HG03159 (cell line): ENCODE data around the gene OBP2B.

Source experiments
- ATAC-seq: cut with Tn5 transposase; IDR thresholded peaks from one replicate; pipeline ENCODE4 v1.9.1; 2021; ENCODE audit warnings: mild to moderate bottlenecking, moderate library complexity; ENCODE audit not compliant: unreplicated experiment

Gene OBP2B

DNA sequence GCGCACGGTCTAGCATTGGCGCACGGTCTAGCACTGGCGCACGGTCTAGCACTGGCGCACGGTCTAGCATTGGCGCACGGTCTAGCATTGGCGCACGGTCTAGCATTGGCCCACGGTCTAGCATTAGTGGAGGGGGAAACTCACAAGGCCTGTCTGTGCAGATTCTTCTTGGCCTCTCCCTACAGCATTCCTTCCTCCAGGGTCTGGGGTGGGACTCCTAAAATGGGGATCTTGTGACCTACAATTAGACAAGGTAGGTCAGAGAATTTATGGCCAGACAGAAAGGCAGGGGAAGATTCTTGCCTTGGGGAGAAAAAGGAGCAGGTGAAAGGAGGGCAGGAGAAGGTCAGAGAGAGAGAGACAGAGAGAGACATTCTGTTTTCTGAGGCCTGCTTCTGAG, 39.9 kb downstream of the OBP2B start:
- no peak for ATAC-seq

DNA sequence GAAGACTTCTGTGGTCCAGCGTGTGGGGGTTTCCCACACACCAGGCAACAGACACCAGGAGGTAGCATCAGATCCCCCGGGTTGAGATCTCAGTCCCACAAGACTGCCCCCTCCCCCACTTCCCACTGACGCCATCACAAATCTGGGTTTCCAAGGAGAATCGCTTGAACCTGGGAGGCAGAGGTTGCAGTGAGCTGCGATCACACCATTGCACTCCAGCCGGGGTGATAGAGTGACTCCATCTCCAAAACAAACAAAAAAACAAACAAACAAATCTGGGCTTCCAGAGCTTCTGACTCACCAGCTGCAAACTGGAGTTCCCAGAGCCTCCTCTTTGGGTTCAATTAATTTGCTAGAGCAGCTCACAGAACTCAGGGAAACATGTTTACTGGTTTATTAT, 40.6 kb downstream of the OBP2B start:
- no peak for ATAC-seq

DNA sequence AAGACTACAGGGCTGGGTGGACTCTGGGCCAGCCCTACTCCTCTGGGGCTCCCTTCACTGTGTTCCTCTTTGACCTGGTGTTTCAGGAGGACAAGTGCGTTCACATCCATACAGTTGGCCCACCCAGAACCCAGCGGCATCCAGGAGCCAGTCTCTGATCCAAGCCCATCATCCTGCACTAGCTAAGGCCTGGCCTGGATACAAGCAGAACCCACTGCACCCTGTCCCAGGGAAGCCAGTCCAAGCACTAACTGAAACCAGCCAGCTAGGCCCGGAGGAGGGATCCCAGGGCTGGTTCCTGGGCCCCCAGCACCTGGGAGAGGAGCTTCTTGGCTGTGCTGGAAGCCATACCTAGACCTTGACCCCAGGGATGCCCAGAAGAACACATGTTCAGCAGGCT, 41.3 kb downstream of the OBP2B start:
- no peak for ATAC-seq

DNA sequence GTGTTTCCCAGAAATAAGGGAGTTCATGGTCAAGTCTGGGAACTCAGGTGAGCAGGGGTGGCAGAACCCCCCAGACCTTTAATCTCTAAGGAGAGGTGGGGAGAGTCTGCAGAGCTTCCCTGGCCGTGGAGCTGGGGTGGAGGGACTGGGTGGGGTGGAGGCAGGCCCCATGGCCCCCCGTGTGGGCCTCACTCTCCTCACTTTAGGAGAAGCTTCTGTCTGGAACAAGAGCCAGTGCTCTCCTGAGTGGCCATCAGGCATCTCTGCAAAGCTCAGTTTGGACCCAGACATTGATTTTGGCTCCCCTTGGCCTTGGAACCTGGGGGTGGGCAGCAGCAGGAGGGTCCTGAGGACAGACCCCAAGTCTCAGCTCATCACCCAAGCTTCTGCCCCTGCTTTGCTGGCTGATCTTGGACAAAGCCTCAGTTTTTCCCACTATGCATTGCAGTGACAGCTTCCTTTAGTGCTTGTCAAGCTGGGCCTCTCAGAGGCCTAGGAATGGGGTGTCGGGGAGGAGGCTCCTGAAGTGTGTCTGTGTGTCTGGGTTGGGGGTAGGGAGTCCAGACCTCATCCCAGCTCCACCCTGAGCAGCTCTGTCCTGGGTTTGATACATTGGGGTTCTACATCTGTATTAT, 41.8 kb downstream of the OBP2B start:
- no peak for ATAC-seq

DNA sequence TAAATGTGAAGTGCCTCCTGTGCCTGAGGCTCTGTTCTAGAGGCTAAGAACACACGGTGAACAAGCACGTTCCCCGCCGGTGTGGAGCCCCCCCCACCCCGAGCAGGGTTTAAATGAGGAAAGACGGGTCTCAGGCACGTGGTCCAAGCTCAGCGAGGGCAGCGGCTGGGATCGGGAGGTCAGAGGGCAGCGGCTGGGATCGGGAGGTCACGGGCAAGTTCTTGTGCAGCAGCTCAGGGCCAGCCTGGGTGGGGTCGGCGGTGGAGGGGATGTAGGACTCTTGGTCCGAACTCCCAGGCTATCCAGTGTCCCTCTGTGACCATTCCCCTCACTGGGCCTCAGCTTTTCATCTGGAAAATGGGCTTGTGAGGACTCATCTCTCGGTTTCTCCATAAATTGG, 42.7 kb downstream of the OBP2B start:
- ATAC-seq = no peak

DNA sequence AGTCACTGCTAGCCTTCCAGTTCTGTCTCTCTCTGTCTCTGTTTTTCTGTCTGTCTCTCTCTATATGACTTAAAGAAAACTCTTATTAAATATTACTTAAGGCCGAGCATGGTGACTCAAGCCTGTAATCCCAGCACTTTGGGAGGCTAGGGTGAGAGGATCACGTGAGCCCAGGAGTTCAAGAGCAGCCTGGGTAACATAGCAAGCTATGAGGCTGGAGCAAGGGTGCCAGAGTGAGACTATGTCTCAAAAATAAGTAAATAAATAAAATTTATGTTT, 43.7 kb downstream of the OBP2B start:
- ATAC-seq = no peak

DNA sequence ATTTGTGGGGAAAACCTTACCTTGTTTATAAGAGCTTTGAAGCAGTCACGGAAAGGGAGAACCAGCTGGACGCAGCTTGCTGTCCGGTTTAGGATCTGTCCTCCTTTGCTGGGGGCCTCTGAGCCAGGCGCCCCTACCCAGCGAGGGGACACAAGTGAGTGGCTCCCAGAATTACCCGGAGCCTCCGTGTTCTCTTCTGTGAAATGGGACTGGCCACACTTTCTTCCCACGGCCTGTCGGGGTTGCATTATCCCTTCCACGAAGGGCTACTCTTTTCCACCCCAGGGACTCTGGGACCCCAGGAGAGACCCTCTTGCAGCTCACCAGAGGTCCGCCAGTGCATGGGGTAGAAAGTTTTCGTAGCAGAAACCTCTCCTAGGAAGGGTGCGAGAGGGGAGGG, 44.9 kb downstream of the OBP2B start:
- ATAC-seq = no peak

DNA sequence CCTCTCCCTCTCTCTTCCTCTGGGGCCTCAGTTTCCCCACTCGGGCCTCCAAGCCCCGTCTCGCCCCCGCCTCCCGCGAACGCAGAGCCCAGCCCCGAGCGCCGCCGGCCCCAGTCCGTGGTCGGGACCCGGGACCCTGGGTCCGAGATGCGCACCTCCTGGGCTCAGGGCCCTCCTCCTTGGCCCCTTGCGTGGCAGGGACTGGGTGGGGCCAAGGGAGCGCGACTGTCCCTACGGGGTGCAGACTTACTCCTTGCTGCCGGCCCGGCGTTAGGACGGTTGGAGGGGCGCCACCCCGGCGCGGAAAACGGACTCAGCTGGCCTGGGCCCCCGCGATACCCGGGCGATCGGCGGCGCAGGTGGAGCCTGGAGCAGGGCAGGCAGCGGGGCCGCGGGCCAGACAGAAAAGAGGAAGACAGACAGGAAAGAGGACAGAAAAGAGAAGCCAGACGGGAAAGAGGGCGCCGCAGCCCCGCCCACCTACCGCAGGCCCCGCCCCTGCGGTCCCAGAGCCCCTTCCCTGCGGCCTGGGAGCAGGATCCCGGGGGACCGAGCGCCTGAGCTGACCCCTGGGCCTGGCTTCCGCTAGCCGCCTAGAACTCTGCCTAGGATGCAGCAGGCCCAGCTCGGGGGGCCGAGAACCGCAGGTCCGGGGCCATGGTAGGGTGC, 45.4 kb downstream of the OBP2B start, which contains the start of gene GBGT1:
GBGT1 (minus strand) TSS at position 411 of the 669 bp plus-strand sequence. CDS start 1,502 bp downstream, outside the sequence.
- ATAC-seq = peak; percentile 53

DNA sequence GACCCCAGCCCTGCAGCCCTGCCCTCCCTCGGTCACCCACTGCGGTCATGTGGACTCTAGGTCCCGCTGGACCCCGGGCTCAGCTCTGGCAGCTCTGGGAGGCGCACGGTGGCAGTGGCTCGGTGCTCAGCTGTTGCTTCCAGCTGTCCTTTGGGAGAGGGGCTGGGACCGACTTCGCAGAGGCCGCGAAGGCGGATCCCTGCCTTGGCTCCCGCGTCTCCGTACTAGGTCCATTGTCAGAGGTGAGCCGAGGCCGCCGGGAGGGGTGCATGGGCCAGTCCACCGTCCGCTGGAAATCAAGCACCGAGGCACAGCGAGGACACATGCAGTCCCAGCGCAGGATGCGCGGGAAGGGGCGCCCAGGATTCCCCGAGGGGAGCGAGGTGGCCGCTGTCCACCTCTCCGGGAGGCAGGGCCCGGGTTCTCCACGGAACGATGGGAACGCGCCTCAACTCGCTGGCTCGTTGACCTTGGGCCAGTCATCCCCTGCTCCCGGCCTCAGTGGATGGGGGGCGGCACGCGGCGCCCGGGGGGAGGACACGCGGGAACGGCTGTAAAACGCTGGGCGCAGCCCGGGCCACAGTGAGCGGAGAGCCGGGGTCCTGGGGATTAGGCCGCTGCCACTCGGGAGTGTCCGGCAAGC, 46.1 kb downstream of the OBP2B start:
- ATAC-seq = no peak

DNA sequence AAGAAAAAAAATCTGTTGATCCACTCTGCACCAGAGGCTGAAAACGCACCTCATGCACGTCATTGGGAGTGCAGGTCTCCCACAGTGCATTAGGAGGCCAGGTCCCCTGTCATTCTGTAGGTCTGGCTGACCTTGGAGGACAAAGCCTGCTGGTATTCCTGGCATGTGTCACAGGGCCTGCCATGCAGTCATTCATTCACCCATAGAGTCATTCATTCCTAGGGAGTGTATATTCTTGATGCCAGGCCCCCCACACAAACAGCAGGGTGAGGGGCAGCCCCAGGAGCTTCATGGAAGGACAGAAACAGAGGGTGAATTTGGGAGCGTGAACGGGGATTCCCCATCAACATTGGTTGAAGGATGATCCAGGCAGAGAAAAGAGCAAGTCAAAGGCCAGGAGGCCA, 47.5 kb downstream of the OBP2B start:
- ATAC-seq = no peak

DNA sequence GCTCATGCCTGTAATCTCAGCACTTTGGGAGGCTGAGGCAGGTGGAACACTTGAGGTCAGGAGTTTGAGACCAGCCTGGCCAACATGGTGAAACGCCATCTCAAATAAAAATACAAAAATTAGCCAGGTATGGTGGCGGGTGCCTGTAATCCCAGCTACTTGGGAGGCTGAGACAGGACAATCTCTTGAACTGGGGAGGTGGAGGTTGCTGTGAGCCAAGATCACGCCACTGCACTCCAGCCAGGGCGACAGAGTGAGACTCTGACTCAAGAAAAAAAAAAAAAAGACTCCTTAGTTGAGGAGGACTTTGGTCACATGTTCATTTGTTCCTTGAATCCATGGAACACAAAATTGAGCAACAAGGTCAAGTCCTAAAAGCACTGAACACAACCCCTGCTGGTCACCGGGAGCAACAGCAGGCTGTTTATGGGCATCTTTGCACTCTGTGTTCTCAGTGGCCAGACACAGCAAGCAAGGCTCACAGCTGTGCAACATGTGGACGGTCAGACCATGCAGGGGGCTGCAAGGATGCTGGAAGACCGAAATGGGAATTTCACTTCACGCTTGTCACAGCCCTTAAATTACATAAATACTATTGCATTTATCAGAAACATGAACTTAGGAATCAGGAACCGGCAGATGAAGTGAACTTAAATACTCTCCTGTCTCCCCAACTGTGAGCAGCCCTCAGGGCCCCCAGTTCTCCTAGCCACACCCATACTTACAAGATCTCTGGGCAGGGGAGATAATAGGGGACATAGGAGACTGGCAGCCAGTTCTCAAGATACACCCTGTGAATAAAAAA, 48.1 kb downstream of the OBP2B start:
- ATAC-seq = no peak

DNA sequence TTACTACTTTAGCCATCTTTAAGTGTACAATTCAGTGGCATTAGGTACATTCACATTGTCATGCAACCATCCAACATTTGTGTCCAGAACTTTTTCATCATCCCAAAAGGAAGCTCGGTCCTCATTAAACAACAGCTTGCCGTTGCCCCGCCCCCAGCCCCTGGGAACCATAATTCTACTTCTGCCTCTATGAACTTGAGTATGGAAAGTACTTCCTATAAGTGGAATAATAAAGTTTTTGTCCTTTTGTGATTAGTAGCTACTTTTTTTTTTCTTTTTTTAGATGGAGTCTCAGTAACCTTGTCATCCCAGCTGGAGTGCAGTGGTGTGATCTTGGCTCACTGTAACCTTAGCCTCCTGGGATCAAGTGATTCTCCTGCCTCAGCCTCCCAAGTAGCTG, 50.4 kb downstream of the OBP2B start:
- ATAC-seq = no peak
